ENCODE data around the gene GALNT12. TPM values are rescaled to one million over a fixed set of nuclear protein-coding genes. Genes with fewer than 3 reads are reported as not detected.
A peak's percentile ranks its signal among the peaks of the same experiment; 100 is the strongest.

GALNT12 gene
- total and polyA plus RNA-seq, 2 experiments from 2014 or later = 4.2 to 19.7 TPM

GRCh38 chr9:98842510-98842909, 35.0 kb downstream of the GALNT12 start:
- TF ChIP-seq CTCF (IDR thresholded peaks at IDR 0.05; ENCODE audit: low read depth, low read length) = no peak
- H3K4me3 ChIP-seq = no peak overlapping the region
- H3K9me3 ChIP-seq (ENCODE audit: low read depth) = no peaks in the 10 kb centered on the region
- H3K4me1 ChIP-seq (ENCODE audit: low read depth) = peaks cover 5% of the 10 kb centered on the region
- no peak overlapping the region for H3K27ac ChIP-seq
- DNase-seq (ENCODE audit: low read depth in 1 of 2, low spot score in 1 of 2) = no peak
- H3K36me3 ChIP-seq = no peaks in the 10 kb centered on the region
- no peaks in the 10 kb centered on the region for H3K27me3 ChIP-seq

DNA sequence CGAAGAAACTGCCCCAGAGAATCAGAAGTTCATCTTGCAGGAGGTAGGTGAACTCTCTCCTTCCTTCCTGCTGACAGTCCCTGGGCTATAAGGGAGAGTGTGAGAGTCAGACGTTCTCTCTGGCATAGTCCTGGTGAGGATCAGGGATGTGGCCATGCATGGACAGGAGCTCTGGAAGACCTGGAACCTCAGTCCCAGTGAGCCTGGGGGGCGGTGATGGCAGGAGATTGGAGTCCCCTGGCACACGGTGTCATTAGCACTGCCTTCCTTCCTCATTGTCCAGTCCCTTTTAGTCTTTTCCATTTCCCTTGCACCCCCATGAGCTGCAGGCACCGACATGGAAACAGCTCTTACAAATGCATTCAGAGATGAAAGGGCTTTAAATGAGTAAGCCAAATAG, 38.6 kb downstream of the GALNT12 start:
- no peaks in the 10 kb centered on the region for H3K9me3 ChIP-seq (ENCODE audit: low read depth)
- no peaks in the 10 kb centered on the region for H3K27me3 ChIP-seq
- no peak overlapping the region for H3K4me3 ChIP-seq
- no peaks in the 10 kb centered on the region for H3K36me3 ChIP-seq
- DNase-seq (ENCODE audit: low read depth in 1 of 2, low spot score in 1 of 2) = no peak
- TF ChIP-seq CTCF (IDR thresholded peaks at IDR 0.05; ENCODE audit: low read depth, low read length) = no peak
- H3K4me1 ChIP-seq (ENCODE audit: low read depth) = peaks cover 5% of the 10 kb centered on the region
- no peak overlapping the region for H3K27ac ChIP-seq

GRCh38 chr9:98846879-98847278, 39.4 kb downstream of the GALNT12 start:
- Histone ChIP-seq H3K27me3 (no peaks in the 10 kb centered on the region), H3K27ac (no peak overlapping the region), H3K9me3 (ENCODE audit: low read depth) (no peaks in the 10 kb centered on the region), H3K4me3 (no peak overlapping the region), H3K4me1 (ENCODE audit: low read depth) (peaks cover 5% of the 10 kb centered on the region), H3K36me3 (no peaks in the 10 kb centered on the region)
- no peak for TF ChIP-seq CTCF (IDR thresholded peaks at IDR 0.05; ENCODE audit: low read depth, low read length)
- no peak for DNase-seq (ENCODE audit: low read depth in 1 of 2, low spot score in 1 of 2)

DNA sequence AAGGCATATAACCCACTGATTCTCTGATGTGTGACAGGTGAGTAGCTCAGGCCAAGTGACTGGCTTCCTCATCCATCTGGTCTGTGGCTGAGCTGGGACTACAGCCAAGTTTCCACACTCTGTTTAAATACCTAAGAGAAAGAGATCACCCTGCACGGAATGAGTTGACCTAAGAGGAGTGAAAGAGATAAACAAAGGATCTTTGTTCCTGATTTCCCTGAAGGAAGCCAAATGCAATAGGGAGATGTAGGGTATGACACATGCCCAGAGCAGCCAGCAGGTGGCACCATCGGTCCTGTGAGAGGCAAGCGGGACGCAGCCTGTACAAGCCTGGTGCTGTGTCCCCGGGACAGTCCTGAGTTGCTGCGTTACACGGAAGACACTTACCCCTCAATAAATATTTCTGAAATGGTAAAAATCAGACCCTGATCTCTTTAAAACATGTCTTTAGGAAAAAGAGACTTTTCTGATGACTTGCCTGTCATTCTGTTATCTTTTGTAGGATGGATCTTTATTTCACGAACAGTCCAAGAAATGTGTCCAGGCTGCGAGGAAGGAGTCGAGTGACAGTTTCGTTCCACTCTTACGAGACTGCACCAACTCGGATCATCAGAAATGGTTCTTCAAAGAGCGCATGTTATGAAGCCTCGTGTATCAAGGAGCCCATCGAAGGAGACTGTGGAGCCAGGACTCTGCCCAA, 41.1 kb downstream of the GALNT12 start:
- H3K27ac ChIP-seq = no peak overlapping the region

DNA sequence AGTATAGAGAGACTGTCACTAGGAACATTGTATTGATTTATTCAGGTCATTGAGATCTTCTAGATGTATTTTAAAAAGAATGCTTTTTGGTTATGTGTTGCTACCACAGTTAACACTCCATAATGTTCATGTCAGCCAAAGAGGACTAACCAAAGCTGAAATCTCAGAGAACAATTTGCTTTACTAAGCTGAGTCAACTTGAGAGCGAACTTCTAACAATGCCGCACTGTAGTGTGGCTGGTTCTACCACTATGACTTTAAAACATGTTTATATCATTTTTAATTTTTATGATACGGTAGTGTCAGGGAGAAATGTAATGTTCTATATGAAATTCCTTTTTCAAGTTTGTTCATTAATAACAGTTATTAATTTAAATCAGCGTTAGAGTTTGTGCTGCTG, 42.1 kb downstream of the GALNT12 start:
- Histone ChIP-seq H3K27ac (no peak overlapping the region), H3K36me3 (no peaks in the 10 kb centered on the region), H3K9me3 (ENCODE audit: low read depth) (no peaks in the 10 kb centered on the region), H3K4me3 (no peak overlapping the region), H3K27me3 (no peaks in the 10 kb centered on the region), H3K4me1 (ENCODE audit: low read depth) (no peaks in the 10 kb centered on the region)
- DNase-seq (ENCODE audit: low read depth in 1 of 2, low spot score in 1 of 2) = no peak
- TF ChIP-seq CTCF (IDR thresholded peaks at IDR 0.05; ENCODE audit: low read depth, low read length) = no peak

More for the DNA sequence above, 41.1 kb downstream of the GALNT12 start:
- DNase-seq (ENCODE audit: low read depth in 1 of 2, low spot score in 1 of 2) = peak; percentile 91 to 92
- TF ChIP-seq CTCF (IDR thresholded peaks at IDR 0.05; ENCODE audit: low read depth, low read length) = peak; percentile 94
- H3K27me3 ChIP-seq = no peaks in the 10 kb centered on the region
- H3K4me3 ChIP-seq = no peak overlapping the region
- H3K9me3 ChIP-seq (ENCODE audit: low read depth) = no peaks in the 10 kb centered on the region
- H3K36me3 ChIP-seq = no peaks in the 10 kb centered on the region
- peaks cover 3% of the 10 kb centered on the region for H3K4me1 ChIP-seq (ENCODE audit: low read depth)

Data from cardiac muscle cell (in vitro differentiated cells and primary cell).